Measurements from ENCODE around the gene CCL4L2.

DNA sequence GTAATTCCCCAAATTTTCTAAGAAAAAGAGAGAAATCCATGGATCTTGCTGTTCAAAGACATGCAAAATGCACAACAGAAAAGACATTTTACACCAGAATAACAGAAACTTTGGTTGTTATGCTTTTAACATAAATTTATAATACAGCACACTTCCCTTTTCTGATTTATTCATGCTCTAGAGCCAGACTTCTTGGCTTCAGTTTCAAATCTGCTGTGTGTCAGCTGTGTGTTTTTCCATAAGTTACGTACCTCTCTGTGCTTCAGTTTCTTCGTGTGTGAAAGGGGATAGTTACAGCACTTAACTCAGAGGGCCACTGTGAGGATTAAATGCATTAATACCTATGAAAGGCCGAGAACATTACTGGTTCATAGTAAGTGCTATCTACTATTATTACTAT lies 7.5 kb upstream of the CCL4L2 start:
- TF ChIP-seq TAF1 (IDR thresholded peaks at IDR 0.05; ENCODE audit: low read depth, low read length), result no peak
- no peak for TF ChIP-seq POLR2A (IDR thresholded peaks at IDR 0.05; ENCODE audit: low read depth, low read length)
- peak; percentile 62 for TF ChIP-seq SPI1 (IDR thresholded peaks at IDR 0.05; ENCODE audit: low read depth, low read length)
- TF ChIP-seq POLR2AphosphoS5 (IDR thresholded peaks at IDR 0.05; ENCODE audit: low read depth, low read length), result no peak
